ENCODE results near the gene CEL.
"Not testable (repeated sequence)": the region's sequence is repeated elsewhere in the genome, so short reads cannot be mapped to it uniquely, and the experiment has no call there.

Gene CEL

GRCh38 chr9:133073086-133074014 is 11.6 kb downstream of the CEL start:
- no peak for TF ChIP-seq CTCF (IDR thresholded peaks at IDR 0.05; ENCODE audit: low read depth, low read length)
- no peak for DNase-seq (ENCODE audit: low read depth, low spot score)
- in situ Hi-C loops (cut with HindIII; ENCODE audit: low sequenced_read_pairs) = no loop called here
- no peak overlapping the region for H3K4me3 ChIP-seq (ENCODE audit: low read depth, low read length)

GRCh38 chr9:133074111-133074651 is 12.4 kb downstream of the CEL start:
- no peak overlapping the region for H3K4me3 ChIP-seq (ENCODE audit: low read depth, low read length)
- TF ChIP-seq CTCF (IDR thresholded peaks at IDR 0.05; ENCODE audit: low read depth, low read length) = no peak
- DNase-seq (ENCODE audit: low read depth, low spot score) = no peak
- in situ Hi-C loops (cut with HindIII; ENCODE audit: low sequenced_read_pairs) = no loop called here

GRCh38 chr9:133075925-133076630 is 14.3 kb downstream of the CEL start:
- in situ Hi-C loops (cut with HindIII; ENCODE audit: low sequenced_read_pairs) = no loop called here
- H3K4me3 ChIP-seq (ENCODE audit: low read depth, low read length) = no peak overlapping the region
- DNase-seq (ENCODE audit: low read depth, low spot score) = peak; percentile 86
- TF ChIP-seq CTCF (IDR thresholded peaks at IDR 0.05; ENCODE audit: low read depth, low read length) = no peak

- no peak for DNase-seq (ENCODE audit: low read depth, low spot score)
- in situ Hi-C loops (cut with HindIII; ENCODE audit: low sequenced_read_pairs) = no loop called here
- H3K4me3 ChIP-seq (ENCODE audit: low read depth, low read length) = no peak overlapping the region
- TF ChIP-seq CTCF (IDR thresholded peaks at IDR 0.05; ENCODE audit: low read depth, low read length) = no peak
Measured at GRCh38 chr9:133076691-133077090, 14.9 kb downstream of the CEL start.

- no peak for TF ChIP-seq CTCF (IDR thresholded peaks at IDR 0.05; ENCODE audit: low read depth, low read length)
- H3K4me3 ChIP-seq (ENCODE audit: low read depth, low read length) = no peak overlapping the region
- in situ Hi-C loops (cut with HindIII; ENCODE audit: low sequenced_read_pairs) = no loop called here
- DNase-seq (ENCODE audit: low read depth, low spot score) = no peak
Measured at GRCh38 chr9:133078486-133078885, 16.7 kb downstream of the CEL start.

GRCh38 chr9:133080161-133080560 is 18.4 kb downstream of the CEL start:
- TF ChIP-seq CTCF (IDR thresholded peaks at IDR 0.05; ENCODE audit: low read depth, low read length) = no peak
- in situ Hi-C loops (cut with HindIII; ENCODE audit: low sequenced_read_pairs) = no loop called here
- no peak for DNase-seq (ENCODE audit: low read depth, low spot score)
- no peak overlapping the region for H3K4me3 ChIP-seq (ENCODE audit: low read depth, low read length)

- H3K4me3 ChIP-seq (ENCODE audit: low read depth, low read length); in situ Hi-C loops (cut with HindIII; ENCODE audit: low sequenced_read_pairs); DNase-seq (ENCODE audit: low read depth, low spot score): not testable (repeated sequence)
Measured at GRCh38 chr9:133080786-133081779, 19.3 kb downstream of the CEL start.

GRCh38 chr9:133081957-133082644 is 20.3 kb downstream of the CEL start:
- H3K4me3 ChIP-seq (ENCODE audit: low read depth, low read length); DNase-seq (ENCODE audit: low read depth, low spot score); in situ Hi-C loops (cut with HindIII; ENCODE audit: low sequenced_read_pairs): not testable (repeated sequence)
